Measurements from ENCODE around the gene ROPN1.
"Not testable (repeated sequence)": the region's sequence is repeated elsewhere in the genome, so short reads cannot be mapped to it uniquely, and the experiment has no call there.

ROPN1 gene

DNA sequence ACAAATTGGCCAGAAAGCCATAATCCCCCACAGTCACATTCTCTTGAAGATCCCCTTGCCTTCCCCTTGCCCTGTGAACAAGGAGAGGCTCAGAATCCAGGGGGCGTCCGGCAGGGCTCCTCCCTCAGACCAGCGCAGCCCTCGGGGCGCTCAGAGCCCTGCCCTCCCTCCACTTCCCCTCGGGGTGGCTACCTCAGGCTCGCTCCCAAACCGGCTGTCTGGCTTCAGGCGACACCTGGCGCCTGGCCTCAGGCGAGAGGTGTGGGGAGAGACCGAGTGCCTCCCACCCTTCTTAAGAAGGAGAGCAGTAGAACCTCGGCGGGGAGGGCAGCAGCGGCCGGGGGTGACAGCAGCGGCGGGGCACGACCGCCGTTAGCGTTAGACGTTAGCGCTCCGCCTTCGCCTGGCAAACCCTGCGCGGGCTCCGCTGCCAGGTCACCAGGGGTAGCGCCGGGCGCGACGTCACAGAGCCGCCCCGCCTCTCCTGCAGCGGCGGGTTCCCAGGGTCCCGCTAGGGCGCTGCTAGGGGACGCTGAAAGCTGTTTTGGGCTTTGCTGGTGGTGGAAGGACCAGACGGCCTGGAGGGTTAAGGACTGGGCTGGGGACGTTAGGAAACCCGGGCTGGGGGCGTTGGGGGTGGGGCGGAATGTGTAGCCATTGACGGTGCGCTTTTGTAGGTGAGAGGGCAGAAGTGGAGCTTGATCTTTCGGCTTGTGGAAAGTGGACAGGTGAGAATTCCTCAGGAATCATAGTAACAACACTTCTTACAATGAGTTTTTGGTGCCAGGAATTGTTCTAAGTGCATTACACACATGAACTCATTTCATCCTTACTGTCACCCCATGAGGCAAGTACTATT is at the start of gene ROPN1:
ROPN1 (minus strand) TSS at position 395 of the 859 bp plus-strand sequence. CDS start 11,643 bp downstream, outside the sequence.
- Mint-ChIP-seq H3K4me3 (peak within 1 kb of the TSS; percentile 34 to 38), H3K27me3 (peaks cover 40% of the 10 kb centered on the region)
- ATAC-seq = peak; percentile 93
- DNase-seq, H3K27ac Mint-ChIP-seq, H3K4me1 Mint-ChIP-seq, H3K9me3 Mint-ChIP-seq: not testable (repeated sequence)

DNA sequence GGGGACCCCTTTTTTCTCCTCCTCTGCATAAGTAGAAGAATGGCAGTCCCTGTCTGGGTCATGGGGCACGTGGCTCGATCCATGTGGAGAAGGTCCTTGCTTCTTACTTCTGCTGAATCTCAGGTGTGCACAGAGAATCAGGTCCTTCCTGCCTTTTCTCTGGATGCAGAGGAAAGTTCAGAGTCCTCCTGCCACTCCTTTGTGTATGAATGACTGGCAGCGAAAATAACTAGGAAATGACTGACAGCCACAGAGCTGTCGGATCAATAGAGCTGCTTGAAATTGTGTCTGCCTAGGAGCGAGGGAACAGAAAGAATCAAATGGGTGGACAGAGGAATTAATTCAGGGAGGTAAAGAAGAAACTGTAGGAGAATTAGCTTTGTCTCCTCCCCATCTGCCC is 49.6 kb upstream of the ROPN1 start:
- ATAC-seq = no peak
- H3K4me3 Mint-ChIP-seq = no peak overlapping the region

DNA sequence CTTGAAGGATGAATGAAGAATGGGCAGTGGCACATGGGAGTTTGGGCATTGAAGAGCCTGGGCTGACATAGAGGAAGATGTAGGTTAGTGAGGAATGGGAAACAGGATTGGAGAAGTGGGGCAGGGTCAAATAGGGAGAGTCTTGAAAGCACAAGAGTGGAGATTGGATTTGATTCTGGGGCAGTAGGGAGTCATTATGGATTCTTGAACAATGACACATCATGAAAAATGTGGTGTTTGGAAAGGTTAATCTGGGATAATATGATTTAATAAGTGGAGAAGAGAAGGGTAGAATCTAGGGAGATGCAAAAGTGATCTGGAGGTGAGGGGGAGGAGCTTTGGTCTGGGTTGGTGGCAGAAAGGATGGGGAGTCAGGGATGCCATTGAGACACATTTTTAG is 45.4 kb upstream of the ROPN1 start:
- H3K4me3 Mint-ChIP-seq = no peak overlapping the region
- no peak overlapping the region for H3K27ac Mint-ChIP-seq
- peaks cover 10% of the 10 kb centered on the region for H3K4me1 Mint-ChIP-seq
- H3K27me3 Mint-ChIP-seq = peaks cover 37% of the 10 kb centered on the region
- H3K9me3 Mint-ChIP-seq = no peaks in the 10 kb centered on the region
- ATAC-seq (no peak), DNase-seq (no peak)

More for the DNA sequence above, 49.6 kb upstream of the ROPN1 start:
- Mint-ChIP-seq H3K27ac (no peak overlapping the region), H3K4me1 (no peaks in the 10 kb centered on the region), H3K27me3 (peaks cover 22% of the 10 kb centered on the region), H3K9me3 (no peaks in the 10 kb centered on the region)
- no peak for DNase-seq

DNA sequence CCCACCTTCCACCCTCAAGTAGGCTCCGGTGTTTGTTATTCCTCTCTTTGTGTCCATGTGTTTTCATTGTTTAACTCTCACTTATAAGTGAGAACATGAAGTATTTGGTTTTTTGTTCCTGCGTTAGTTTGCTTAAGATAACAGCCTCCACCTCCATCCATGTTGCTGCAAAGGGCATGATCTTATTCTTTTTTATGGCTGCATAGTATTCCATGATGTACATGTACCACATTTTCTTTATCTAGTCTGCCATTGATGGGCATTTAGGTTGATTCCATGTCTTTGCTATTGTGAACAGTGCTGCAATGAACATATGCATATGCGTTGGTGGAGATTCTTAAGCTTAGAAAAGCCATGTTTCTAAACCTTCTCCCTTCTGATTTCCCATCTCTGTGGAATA is 44.3 kb upstream of the ROPN1 start:
- not testable (repeated sequence) for H3K9me3 Mint-ChIP-seq, ATAC-seq, H3K27ac Mint-ChIP-seq, DNase-seq, H3K4me3 Mint-ChIP-seq
- Mint-ChIP-seq H3K27me3 (peaks cover 48% of the 10 kb centered on the region), H3K4me1 (peaks cover 13% of the 10 kb centered on the region)

DNA sequence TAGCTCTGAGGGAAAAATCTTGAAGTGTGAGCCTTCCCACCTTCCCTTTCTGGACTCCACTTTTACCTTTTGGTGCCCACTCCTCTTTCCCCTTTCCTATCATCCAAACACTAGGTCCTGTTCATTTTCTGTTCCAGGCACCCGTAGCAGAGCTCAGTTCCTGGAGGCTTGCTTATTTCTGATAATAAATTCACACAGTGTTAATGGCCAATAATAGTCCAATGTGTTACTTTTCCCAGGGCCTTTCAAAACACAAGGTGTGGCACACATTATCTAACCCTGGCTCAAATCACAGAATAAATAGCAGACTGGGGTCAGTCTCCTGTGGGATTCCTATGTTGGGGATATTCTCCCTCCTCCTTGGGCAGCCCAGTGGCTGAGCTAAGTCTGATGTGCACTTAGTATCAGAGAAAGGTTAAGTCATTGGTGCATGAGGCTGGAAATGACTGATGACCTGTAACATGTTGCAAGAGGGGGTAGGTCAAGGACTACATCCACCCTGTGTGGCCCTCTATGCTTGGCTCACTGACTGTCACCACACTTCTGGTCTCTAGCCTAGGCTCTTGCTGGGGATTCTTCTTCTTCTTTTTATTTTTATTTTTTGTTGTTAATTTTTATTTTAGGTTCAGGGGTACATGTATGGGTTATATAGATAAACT is 43.7 kb upstream of the ROPN1 start:
- Mint-ChIP-seq H3K4me1 (peaks cover 13% of the 10 kb centered on the region), H3K9me3 (no peaks in the 10 kb centered on the region), H3K27ac (no peak overlapping the region), H3K27me3 (peaks cover 53% of the 10 kb centered on the region), H3K4me3 (no peak overlapping the region)
- no peak for DNase-seq
- no peak for ATAC-seq

DNA sequence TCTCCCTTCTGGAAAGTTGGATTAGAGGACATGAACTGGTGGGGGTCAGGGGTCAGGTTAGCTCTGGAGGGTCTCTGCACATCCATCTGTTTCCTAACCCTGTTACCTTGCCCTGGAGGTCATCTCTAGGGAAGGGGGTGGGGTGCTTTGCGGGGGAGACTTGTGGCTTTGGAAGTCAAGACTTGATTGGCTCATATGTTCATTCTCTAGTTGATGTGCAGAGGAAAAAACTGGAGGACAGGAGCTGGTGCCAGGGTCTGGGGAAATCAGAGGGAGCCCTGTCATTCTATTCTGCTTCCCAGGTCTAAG is 42.9 kb upstream of the ROPN1 start:
- H3K27ac Mint-ChIP-seq = no peak overlapping the region
- peak overlapping the region; percentile 20 to 55 for H3K4me3 Mint-ChIP-seq
- DNase-seq (no peak), ATAC-seq (no peak)
- no peaks in the 10 kb centered on the region for H3K9me3 Mint-ChIP-seq
- peaks cover 13% of the 10 kb centered on the region for H3K4me1 Mint-ChIP-seq
- H3K27me3 Mint-ChIP-seq = peaks cover 58% of the 10 kb centered on the region

DNA sequence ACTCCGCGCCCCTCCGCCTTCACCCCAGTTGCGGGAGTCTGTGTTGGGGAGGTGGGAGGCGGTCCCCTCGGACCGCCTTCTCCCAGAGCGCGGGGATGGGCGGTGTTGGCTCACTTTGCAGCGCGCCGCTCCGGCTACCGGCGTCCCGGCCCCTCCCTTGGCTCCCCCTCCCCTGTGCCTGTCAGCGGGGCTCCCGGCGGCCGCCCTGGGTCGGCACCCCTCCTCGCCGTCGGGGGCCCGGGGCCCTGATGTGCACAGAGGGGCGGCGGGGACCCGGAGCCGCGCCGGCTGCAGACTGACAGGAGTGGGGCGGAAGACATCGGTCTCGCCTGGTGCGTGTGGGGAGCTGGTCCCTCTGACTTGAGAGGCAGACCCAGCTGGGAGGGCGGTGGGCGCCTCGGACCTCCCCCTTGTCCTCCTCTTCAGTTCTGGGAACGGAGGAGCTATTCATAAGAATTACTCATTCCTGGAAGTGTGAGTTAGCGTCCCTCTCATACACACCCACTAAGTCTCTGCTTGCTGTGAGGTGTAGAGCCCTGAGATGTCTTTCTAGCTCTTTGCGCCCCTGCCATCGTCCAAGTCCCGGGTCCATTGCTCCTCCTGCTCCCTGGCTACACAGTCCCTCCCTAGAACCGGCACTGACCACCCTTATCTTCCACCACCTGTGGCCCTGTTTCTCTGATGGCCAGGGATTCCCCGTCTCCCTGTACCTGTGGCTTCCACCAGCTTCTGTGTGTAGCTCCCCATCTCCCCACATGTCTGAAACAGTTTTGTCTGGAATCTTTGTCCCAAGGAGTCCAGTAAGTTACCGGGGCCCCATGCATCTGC is 42.3 kb upstream of the ROPN1 start:
- Mint-ChIP-seq H3K4me3 (peak overlapping the region; percentile 59 to 76), H3K27me3 (peaks cover 61% of the 10 kb centered on the region), H3K9me3 (no peaks in the 10 kb centered on the region), H3K4me1 (peaks cover 13% of the 10 kb centered on the region), H3K27ac (no peak overlapping the region)
- ATAC-seq (peak; percentile 64), DNase-seq (peak; percentile 16 to 19)

DNA sequence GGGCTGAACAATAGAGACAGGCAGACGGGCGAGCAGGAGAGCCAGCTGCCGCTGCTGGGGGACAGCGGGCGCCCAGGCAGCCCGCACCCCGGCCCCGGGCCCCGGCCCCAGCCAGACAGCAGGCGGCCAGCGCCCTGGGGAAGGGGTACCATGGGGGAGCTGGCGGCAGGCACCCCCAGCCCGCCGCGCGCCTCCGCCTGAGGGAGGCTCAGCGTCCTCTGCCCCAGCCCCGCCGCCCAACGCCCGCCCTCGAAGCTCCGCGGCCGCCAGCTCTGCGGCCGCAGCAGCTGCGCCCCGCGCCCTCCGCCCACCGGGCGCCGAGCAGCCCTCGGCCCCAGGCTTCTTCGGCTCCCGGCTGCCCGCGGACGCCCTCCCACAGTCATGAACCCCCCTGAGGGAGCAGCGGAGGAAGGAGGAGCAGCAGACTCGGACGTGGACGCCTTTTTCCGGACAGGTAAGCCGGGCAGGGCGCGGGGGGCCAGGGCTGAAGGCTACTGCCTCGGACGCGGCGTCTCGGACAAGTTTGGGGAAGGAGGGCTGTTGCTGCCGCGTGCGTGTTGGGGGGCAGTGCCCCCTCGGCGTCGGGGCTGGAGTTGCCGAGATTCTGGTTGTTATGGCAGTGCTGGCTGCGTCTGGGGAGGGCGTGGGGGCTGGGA is 41.6 kb upstream of the ROPN1 start, which contains the start of gene KALRN:
KALRN (plus strand) TSS at position 10 of the 656 bp plus-strand sequence.
- Mint-ChIP-seq H3K27ac (peak within 1 kb of the TSS in 1 of 2 donors; percentile 82), H3K9me3 (no peaks in the 10 kb centered on the region)
- ATAC-seq = peak; percentile 58

DNA sequence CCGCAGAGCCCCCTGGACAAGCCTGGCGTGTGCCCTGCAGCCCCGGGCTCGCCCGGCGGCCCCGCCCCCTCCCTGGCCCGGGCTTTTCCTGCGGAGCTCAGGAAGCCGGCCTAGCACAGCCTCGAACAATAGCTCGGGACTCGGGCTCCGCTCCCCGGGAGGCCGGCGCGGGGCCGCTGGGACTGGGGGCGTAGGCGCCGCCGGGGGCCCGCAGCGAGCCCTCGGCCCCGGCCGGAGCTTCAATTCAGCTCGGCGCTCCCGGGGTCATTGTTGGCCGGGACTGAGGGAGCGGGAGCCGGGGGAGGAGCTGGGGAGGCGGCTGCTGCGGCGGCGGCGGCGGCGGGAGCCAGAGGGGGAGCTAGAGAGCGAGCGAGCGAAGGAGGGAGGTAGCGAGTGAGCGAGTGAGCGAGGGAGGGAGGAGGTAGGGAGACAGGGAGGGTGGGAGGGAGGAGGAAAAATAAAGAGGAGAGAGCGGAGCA is 41.0 kb upstream of the ROPN1 start:
- no peak overlapping the region for H3K27ac Mint-ChIP-seq

More for the DNA sequence above, 41.6 kb upstream of the ROPN1 start, which contains the start of gene KALRN:
- Mint-ChIP-seq H3K4me3 (peak within 1 kb of the TSS; percentile 83 to 86), H3K27me3 (peaks cover 61% of the 10 kb centered on the region), H3K4me1 (peaks cover 13% of the 10 kb centered on the region)
- peak; percentile 14 to 19 for DNase-seq

DNA sequence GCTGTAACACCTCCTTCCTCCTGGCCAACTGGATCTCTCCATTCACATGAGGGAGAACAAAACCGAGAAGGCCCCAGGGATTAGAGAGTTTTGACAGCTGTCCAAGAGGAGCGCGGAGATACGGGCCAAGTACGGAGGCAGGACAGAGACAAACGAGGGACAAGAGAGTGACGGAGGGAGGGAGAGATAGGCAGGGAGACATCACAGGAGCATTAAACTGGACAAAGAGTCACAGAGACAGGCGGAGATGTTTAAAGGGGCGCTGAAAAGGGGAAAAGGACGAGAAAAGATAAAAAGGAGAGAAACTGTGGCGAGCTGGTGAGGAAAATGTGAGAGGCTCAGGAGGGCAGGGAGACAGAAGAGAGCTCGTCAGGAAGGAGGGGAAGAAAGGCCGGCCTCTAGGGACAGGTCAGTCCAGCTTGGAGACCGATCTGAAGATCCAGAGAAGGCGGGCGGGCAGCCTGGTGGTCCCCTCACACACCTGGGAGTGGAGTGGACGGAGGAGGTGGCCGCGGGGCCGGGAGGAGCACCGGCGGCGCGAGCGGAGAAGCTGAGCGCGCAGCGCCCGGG is 40.5 kb upstream of the ROPN1 start:
- ATAC-seq (no peak), DNase-seq (no peak)
- H3K27ac Mint-ChIP-seq = peak overlapping the region in 1 of 2 donors; percentile 82
- H3K4me3 Mint-ChIP-seq = peak overlapping the region; percentile 83 to 86
- H3K9me3 Mint-ChIP-seq = no peaks in the 10 kb centered on the region
- peaks cover 61% of the 10 kb centered on the region for H3K27me3 Mint-ChIP-seq
- peaks cover 13% of the 10 kb centered on the region for H3K4me1 Mint-ChIP-seq

More for the DNA sequence above, 41.0 kb upstream of the ROPN1 start:
- DNase-seq (peak; percentile 65 to 69), ATAC-seq (peak; percentile 83)
- peaks cover 13% of the 10 kb centered on the region for H3K4me1 Mint-ChIP-seq
- H3K27me3 Mint-ChIP-seq = peaks cover 61% of the 10 kb centered on the region
- H3K9me3 Mint-ChIP-seq = no peaks in the 10 kb centered on the region
- peak overlapping the region; percentile 44 to 60 for H3K4me3 Mint-ChIP-seq

DNA sequence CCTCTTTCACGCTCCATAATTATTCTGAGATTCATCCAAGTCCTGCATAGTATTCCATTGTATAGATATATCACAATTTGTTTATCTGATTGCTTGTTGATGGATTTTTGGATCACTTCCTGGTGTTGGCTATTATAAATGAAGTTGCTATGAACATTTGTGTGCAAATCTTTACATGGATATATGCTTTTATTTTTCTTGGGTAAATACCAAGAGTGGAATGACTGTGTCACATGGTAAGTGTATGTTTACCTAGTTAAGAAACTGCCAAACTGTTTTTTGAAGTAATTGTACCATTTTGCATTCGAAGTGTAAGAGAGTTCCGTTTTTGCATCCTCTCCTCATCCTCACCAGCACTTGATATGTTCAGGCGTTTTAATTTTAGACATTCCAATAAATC is 34.6 kb upstream of the ROPN1 start:
- Mint-ChIP-seq H3K9me3 (no peaks in the 10 kb centered on the region), H3K4me1 (no peaks in the 10 kb centered on the region), H3K27me3 (peaks cover 17% of the 10 kb centered on the region), H3K27ac (no peak overlapping the region), H3K4me3 (no peak overlapping the region)
- no peak for ATAC-seq
- DNase-seq = no peak

DNA sequence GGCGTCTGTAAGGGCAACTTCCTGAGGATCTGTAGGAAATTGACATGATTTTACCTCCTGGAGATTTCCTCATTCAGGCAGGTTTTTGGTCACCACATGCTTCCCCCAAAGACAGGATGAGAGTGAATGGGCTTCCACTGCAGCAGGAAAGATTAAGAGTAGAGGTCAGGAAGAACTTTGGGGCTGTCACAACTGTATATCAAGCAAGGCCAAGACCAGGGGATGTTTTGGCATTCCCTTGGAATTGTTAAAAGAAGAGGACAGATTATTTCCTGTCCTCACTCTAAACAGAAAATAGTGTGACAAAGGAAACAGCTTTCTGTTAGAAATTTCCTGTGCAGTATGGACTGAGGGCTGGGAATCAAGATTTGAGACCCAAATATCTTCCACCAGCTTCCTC is 31.6 kb upstream of the ROPN1 start:
- not testable (repeated sequence) for H3K9me3 Mint-ChIP-seq, H3K4me1 Mint-ChIP-seq, H3K4me3 Mint-ChIP-seq, DNase-seq, H3K27ac Mint-ChIP-seq, ATAC-seq
- H3K27me3 Mint-ChIP-seq = peaks cover 17% of the 10 kb centered on the region

DNA sequence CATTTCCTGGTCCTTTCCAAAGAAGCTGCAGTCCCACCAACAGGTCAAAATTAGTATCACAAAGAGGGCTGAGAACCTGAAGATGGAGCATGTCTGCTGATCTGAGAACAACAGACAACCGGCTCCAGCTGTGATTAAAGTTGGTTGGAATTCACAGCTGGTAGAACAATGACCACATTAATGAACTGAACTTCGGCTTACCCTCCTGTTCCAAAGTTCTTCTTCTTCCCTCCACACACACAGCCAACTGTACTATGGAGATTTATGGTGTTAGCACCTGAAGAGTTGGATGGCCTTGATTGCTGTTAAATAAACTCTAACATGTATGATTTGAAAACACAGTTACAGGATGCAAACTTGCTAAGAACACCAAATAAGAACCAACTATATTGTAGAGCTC is 27.4 kb upstream of the ROPN1 start:
- DNase-seq (no peak), ATAC-seq (no peak)
- peaks cover 49% of the 10 kb centered on the region for H3K27me3 Mint-ChIP-seq
- H3K4me3 Mint-ChIP-seq = no peak overlapping the region
- no peaks in the 10 kb centered on the region for H3K4me1 Mint-ChIP-seq
- H3K9me3 Mint-ChIP-seq = no peaks in the 10 kb centered on the region
- no peak overlapping the region for H3K27ac Mint-ChIP-seq

DNA sequence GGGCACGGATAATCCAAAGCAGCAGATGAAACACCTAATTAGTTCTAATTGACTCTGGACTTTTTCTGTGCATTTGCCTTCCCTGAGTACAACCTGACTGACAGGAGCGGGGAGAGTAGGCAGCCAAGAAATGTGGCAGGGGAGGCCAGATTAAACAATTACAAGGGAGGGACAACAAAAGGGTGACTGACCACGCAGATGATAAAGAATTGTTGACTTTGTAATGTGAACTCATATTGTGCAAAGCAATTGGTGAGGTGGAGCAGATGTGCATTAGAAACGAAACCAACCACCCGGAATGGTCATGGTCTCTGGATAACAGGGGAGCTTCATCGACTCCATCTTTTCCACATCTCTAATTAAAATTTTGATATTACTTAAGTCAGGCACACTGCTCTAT is 25.6 kb upstream of the ROPN1 start:
- peaks cover 52% of the 10 kb centered on the region for H3K27me3 Mint-ChIP-seq
- not testable (repeated sequence) for ATAC-seq, H3K4me1 Mint-ChIP-seq, H3K4me3 Mint-ChIP-seq, DNase-seq, H3K9me3 Mint-ChIP-seq, H3K27ac Mint-ChIP-seq

Data from stimulated activated naive CD8-positive, alpha-beta T cell treated with anti-CD3 and anti-CD28 coated beads, Interleukin-15, amount 100 ng/mL, for 72 hours (primary cell).